ENCODE results near the gene PAQR5.

- TF ChIP-seq, protein P1, sequence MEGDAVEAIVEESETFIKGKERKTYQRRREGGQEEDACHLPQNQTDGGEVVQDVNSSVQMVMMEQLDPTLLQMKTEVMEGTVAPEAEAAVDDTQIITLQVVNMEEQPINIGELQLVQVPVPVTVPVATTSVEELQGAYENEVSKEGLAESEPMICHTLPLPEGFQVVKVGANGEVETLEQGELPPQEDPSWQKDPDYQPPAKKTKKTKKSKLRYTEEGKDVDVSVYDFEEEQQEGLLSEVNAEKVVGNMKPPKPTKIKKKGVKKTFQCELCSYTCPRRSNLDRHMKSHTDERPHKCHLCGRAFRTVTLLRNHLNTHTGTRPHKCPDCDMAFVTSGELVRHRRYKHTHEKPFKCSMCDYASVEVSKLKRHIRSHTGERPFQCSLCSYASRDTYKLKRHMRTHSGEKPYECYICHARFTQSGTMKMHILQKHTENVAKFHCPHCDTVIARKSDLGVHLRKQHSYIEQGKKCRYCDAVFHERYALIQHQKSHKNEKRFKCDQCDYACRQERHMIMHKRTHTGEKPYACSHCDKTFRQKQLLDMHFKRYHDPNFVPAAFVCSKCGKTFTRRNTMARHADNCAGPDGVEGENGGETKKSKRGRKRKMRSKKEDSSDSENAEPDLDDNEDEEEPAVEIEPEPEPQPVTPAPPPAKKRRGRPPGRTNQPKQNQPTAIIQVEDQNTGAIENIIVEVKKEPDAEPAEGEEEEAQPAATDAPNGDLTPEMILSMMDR (IDR thresholded peaks at IDR 0.05): no peak
- no peak for TF ChIP-seq POLR2A (IDR thresholded peaks at IDR 0.05)
Observed at GRCh38 chr15:69288531-69289341, 10.0 kb upstream of the PAQR5 start.
